ENCODE measurements around the gene NISCH.

GRCh38 chr3:52456169-52456799, 880 bp downstream of the NISCH start:
- TF ChIP-seq POLR2AphosphoS5 (IDR thresholded peaks at IDR 0.05; ENCODE audit: low read depth, low read length) (no peak), TCF7L2 (IDR thresholded peaks at IDR 0.05; ENCODE audit: low read depth, low read length) (no peak)
- TF ChIP-seq, protein P1, sequence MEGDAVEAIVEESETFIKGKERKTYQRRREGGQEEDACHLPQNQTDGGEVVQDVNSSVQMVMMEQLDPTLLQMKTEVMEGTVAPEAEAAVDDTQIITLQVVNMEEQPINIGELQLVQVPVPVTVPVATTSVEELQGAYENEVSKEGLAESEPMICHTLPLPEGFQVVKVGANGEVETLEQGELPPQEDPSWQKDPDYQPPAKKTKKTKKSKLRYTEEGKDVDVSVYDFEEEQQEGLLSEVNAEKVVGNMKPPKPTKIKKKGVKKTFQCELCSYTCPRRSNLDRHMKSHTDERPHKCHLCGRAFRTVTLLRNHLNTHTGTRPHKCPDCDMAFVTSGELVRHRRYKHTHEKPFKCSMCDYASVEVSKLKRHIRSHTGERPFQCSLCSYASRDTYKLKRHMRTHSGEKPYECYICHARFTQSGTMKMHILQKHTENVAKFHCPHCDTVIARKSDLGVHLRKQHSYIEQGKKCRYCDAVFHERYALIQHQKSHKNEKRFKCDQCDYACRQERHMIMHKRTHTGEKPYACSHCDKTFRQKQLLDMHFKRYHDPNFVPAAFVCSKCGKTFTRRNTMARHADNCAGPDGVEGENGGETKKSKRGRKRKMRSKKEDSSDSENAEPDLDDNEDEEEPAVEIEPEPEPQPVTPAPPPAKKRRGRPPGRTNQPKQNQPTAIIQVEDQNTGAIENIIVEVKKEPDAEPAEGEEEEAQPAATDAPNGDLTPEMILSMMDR (IDR thresholded peaks at IDR 0.05): no peak

All from Panc1 (cell line).